HG03196 (cell line): ENCODE results near the gene DLL1.
A peak's percentile ranks its signal among the peaks of the same experiment; 100 is the strongest.

Experiments
- ATAC-seq: cut with Tn5 transposase; IDR thresholded peaks from one replicate; pipeline ENCODE4 v1.9.1; 2021; ENCODE audit not compliant: unreplicated experiment

DLL1 gene

DNA sequence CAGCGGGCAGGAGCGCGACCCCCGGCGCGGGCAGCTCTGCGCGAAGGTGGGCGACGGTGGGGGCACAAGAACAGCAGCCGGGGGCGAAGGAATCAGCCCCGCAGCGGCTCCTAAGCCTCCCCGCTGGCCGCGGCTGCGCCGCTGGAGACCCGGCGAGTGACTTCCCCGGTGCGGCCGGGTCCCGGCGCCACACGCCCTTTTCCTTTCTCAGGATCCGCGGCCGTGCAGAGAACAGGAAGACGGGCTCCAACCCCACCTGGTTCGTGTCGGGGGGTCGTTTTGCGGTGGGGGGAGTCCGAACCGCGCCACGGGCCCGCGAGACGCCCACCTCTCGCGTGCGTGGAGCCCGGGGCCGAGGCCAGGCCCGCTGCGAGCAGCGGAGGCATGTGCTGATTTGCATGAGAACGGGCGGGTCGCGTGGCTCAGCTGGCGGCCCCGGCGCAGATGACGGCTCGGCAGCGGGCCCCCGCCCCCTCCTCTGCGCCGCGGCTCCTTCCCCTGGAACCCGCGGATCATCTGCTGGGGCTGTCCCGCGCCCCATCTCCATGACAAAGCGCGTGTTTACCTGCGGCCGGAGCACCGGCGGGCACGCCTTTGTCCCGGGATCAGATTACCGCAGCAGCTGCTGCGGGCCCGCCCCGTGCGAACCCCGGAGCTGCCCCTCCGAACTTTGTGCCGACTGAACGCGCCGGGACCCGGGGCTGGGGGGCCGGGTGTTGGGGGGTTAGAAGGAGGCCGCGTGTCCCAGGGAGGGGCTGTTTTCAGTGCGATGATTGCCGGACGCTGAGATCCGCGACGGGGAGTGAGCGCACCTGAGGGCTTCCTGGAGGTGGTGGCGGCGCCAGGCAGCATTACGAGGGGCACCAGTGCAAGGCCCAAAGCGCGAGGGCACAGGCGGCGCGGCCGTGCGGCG, 4.9 kb upstream of the DLL1 start:
- peak; percentile 42 for ATAC-seq

DNA sequence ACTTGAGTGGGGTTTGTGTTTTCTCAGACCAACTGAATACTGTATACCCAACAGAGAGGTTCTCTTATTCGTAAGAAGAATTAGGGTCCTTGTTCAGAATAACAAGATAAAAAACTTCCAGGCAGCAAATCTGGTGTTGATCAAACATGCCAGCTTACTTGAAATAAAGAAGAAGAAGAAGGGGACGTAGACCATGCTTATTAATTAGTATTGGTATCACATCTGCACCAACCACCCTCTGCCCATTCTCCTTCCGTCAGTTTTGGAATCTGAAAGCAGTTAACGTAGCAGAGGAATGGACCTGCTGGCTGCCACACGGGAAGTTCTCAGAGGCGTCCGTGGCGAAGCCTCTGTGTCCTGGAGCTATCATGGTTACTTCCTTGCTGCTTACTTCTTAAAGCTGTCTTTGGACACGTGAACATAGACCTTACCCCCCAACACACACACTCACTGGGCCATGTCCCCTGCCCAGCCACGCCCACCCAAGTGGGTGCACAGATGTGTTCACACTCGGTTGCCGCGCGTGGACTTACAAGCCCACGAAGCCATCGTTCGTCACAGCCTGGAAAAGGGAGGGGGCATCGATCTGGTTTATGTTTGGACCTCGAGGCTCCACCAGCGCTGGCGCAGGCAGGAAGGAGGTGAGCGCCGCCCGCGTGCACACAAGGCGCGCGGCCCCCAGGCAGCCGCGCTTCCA, 4.1 kb upstream of the DLL1 start:
- no peak for ATAC-seq

DNA sequence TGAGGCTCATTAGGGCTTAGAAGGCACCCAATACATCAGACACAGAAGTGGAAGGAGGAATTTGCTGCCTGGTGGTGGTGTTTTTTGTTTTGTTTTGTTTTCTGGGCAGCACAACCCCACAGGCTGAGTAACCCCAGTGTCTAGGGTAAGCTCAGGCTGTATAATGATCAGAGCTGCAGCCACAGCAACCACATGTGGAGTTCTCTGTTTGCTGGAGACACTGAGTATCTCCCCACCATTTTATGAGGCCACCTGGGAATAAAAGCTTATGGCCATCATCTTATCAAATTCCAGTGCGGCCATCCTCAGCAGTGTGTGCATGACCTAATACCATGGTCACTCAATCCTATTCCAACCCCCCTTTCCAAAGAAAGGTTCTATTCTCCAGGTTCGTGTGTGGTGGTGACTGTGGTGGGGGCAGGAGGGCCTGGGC, 3.4 kb upstream of the DLL1 start:
- ATAC-seq = no peak

DNA sequence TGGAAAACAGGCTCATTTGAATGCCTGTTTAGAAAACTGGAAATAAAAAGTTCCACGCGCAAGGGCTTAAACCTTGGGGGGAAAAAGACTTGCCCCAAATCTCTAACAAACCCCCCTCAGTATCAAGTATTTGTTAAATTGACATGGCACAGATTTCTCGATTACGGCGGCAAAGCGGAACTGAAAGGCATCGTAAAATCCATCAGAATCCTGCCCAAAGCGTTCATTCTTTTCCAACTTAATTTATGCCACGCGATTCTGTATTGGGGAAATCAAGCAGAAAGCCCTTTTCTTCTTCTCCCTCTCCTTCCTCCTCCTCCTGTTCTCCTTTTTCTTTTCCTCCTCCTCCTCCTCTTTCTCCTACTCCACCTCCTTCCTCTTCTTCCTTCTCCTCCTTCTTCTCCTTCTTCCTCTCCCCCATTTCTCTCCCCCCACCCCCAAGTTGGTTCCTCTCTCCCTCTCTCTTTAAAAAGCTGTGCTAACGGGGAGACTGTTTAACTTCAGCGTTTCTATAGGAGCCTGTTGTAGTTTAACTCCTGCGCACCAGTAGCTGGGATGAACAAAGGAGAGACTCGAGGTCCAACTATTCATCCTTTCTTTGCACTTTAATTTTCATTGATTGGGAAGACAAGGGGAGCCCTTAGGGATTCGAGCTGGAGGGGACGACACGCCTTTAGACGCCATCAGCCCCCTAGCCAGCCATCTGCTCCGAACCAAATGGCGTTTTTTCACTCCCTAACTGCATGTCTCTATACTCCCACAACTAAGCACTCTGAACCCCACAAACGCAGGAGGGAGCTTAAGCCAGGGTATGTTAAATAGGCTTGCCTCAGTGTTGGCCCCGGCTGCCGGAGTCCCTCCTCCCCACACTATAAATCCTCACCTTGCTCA, 2.7 kb upstream of the DLL1 start:
- ATAC-seq = no peak

DNA sequence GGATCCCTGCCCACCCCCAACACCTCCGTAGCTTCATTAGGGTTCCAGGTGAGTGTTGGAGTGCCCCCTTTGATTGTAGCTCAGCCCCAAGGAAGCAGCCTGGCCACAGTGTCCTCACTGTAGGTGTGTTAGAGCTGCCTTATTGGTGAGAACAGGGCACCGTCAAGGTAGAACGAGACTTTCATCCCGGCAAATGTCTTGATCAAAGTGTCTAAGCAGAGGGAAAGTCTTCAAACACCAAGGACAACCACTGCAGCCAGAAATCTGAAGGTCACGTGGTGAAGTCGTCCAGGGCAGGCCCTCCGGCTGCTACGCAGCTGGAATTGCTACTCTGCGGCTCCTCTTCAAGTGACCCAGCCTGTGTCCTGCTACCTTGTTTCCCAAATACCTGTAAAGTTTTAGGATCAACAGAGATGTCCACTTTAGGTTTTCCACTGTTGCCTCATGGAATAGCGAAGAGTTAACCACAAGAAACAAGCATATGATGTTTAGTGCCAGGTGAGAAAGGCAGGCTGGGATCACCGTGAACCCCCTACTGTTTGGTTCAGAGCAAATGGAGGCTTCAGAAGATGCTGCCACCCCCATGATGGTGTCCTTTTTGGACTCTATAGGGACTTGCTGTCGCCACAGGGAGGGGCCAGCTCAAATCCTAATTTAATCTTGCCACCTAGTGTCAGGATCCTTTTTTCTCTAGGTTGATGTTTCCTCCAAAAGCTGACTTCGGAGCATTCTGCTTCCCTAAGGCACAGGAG, 1.7 kb upstream of the DLL1 start:
- ATAC-seq = no peak

DNA sequence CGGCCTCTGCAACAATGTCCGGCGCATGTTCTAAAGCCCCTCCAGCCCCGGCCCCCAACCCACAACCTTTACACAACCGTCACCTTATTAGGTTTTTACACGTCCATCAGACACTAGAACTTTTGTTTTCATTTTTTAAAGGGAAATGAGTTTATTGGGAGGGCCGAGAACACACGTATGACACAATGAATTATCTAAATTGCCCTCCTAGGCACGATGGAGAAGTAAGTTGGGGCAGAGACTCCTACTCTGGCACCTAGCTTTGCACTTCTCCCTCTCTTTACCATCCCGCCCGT, 1.2 kb upstream of the DLL1 start:
- no peak for ATAC-seq

DNA sequence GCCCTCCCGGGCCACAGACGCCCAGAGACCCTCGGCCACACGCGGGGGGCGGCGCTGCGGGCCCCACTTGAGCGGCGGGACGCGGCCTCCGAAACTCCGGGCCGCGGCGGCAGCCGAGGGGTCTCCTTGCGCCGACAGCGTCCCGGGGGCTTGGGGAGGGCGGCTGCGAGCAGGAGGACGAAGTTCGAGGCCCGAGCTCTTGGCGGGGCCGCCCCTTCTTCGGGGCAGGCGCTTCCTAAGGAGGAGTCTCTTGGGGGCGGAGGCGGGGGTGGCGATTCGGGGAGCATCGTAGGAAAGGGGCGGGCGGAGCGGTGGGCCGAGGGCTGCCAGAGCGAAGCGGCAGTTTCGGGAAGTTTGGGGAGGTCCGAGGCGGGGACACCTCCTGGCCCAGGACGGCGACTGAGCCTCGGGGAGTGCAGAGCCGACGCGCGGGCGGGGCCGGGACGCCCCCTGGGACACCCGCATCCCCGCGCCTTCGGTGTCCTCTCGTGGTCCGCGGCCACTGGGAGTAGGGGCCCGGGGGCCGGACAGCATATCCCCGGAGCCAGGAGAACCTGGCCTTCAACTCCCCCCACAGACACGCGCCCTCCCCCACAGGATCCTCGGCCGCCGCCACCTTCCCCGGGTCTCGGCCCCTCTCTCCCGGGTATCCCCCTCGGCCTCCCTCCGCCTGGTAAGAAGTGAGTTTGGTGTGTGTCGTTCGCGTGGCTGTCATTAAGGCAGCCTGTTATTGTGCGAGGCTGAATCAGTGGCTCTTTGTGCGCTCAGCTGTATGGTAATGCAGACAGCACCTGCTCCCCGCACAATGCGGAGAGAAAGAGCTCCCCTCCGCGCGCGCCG, 613 bp upstream of the DLL1 start:
- no peak for ATAC-seq

- no peak for ATAC-seq
These were observed 955 bp downstream of the DLL1 start for GRCh38 chr6:170289951-170290295.

DNA sequence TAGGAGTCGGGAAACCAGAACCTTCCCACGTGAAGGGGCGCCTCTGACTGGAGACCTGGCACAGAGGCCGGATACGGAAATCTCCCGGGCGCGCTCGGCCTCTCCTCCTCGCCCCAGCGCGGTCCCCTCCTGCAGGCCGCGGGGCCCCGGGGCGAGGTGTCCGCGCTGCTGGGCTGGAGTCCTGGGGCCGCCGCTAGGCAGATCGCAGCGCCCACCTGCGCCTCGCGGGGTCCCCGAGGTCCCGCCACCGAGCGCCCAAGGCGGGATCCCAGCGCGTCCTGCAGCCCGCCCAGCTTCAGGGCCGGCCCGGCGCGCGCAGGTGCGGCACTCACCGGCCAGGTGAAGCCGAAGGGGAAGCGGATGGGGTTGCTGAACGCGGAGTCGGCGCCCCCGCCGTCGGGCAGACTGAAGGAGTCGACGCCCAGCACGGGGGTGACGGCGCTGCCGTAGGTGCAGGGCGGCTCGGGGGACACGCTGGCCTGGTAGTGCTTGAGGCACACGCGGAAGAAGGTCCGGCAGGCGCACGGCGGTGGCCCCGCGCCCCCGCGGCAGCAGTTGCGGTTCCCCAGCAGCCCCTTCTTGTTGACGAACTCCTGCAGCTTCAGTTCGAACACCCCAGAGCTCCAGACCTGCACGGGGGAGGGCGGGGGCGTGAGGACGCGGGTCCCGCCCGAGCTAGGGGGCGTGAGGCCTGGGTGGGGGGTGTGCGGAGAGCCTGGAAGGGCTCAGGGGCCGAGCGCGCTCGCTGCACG, 1.5 kb downstream of the DLL1 start:
- no peak for ATAC-seq

- ATAC-seq = no peak
These were observed 2.1 kb downstream of the DLL1 start for GRCh38 chr6:170288852-170289179.

DNA sequence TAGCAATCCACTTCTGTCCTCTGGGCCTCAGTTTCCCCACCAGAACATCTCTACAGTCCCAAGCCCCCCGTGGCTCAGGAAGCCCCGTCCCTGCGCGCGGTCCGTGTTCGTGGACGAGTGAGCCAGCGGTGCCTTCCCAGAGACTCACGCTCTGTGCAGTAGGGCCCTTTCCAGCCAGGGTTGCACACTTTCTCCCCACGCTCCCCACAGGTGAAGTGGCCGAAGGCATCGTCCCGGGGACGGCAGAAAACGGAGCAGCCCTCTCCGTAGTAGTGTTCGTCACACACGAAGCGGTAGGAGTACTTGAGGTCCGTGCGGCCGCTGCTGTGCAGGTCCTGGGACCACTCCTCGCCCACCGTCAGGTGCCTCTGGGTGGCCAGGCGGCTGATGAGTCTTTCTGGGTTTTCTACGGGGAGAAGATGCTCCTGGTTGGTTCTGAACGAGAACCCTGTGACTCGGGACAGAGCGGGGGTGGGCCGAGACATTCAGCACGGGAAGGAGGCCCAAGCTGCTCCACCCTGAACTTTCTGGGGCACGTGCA, 2.7 kb downstream of the DLL1 start:
- ATAC-seq = no peak

GRCh38 chr6:170287371-170287876, 3.5 kb downstream of the DLL1 start:
- no peak for ATAC-seq

DNA sequence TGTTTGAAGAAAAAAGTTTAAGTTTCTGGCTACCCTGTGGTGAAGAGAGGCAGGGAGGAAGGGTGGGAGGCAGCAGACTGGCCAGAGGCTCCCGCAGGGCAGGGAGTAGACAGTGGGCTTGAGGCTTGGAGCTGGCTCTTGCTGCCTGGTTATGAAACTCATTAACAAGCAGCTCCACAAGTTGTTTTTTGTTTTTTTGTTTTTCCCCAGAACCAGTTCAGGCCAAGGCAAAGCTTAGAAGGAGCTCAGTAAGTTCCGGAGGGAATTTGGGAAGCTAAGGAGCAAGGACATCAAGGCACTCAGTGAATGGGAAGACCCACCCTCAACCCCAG, 4.0 kb downstream of the DLL1 start:
- ATAC-seq = no peak

- no peak for ATAC-seq
These were observed 4.5 kb downstream of the DLL1 start for GRCh38 chr6:170286246-170286933.

GRCh38 chr6:170285482-170285881, 5.4 kb downstream of the DLL1 start:
- ATAC-seq = no peak

DNA sequence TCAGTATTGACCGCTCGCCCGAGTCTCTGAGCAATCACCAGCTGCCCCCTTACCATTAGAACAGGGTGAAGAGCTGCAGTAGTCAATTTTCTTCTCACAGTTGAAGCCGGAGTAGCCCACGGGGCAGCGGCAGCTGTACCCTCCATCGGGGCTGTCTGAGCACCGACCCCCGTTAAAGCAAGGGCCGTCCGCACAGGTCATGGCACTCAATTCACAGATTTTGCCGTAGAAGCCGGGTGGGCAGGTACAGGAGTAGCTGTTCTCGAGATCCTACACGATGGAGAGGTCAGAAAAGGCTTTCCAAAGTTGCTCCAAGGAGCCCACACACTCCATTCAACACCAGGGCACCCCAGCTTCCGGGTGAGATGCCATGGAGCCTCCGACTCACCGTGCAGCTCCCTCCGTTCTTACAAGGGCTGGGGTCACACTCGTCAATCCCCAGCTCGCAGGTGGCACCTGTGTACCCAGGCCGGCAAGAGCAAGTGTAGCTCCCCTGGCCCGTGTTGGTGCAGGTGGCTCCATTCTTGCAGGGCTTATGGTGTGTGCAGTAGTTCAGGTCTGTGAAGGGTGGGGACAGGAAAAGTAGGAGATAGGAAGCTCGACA, 5.9 kb downstream of the DLL1 start:
- no peak for ATAC-seq

DNA sequence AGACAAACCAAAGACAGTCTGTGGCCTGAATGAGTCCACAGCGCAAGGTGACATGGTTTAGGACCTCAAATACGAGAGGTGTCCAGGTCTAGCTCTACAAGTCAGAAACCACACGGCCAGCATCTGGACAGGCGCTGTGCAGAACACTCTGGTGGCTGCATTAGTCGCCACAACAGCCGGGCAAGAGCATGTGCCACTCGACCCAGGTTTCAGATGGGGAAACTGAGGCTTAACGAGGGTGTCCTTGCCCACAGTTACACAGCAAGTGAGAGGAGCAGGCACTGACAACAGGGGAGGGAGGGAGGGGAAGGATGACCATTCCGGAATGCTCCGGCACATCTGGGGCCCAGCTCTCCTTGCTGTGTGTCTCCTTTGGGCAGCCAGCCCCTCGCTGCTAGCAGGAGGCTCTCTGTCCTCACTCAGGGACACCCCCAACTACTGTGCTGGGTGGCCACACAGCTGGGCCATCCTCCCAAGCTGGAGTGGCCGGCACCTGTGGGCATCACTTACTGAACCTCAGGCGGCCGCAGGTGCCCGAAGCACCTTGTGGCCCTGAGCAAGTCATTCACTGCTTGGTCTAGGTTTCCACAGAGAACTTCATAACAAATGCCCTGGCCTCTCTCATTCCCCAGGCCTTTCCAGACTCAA, 6.6 kb downstream of the DLL1 start:
- no peak for ATAC-seq
